ENCODE data around the gene SGK1.

GRCh38 chr6:134119486-134119885 is 198.4 kb downstream of the SGK1 start:
- TF ChIP-seq CTCF (IDR thresholded peaks at IDR 0.05) (no peak), EZH2 (IDR thresholded peaks at IDR 0.05) (no peak), EZH2phosphoT487 (IDR thresholded peaks at IDR 0.05) (no peak)
